Transverse colon (tissue), 4 donors: ENCODE data around the gene PRDM11. TPM values are rescaled to one million over a fixed set of nuclear protein-coding genes. Genes with fewer than 3 reads are reported as not detected.

Source experiments
- DNase-seq: peaks from one replicate; pipeline ENCODE4 v3.0.0-alpha.2; 2019
- H3K27ac ChIP-seq, 4 donors: fragments of 200-600 bp; sonication (generic); 2 replicates each; pipeline ENCODE4 v1.5.1; 2016 to 2018; ENCODE audit warnings: inconsistent platforms in 4 of 4
- H3K27me3 ChIP-seq: fragments of 200-600 bp; sonication (generic); 2 replicates; pipeline ENCODE4 v1.5.1; 2017; ENCODE audit warnings: inconsistent platforms
- H3K36me3 ChIP-seq, 4 donors: fragments of 200-600 bp; sonication (generic); 2 replicates each; pipeline ENCODE4 v1.5.1; 2017 to 2019; ENCODE audit warnings: inconsistent platforms in 4 of 4
- H3K4me1 ChIP-seq, 4 donors: fragments of 200-600 bp; sonication (generic); 2 replicates each; pipeline ENCODE4 v1.5.1; 2017 to 2020; ENCODE audit warnings: inconsistent platforms in 4 of 4
- H3K4me3 ChIP-seq, 4 donors: fragments of 200-600 bp; sonication (generic); 1 replicate in 1 of 4; 2 replicates in 3 of 4; pipeline versions ENCODE4 v1.5.1 to v1.6.1; 2017 to 2019; ENCODE audit warnings: inconsistent platforms in 4 of 4
- H3K9me3 ChIP-seq, 2 donors: fragments of 200-600 bp; sonication (generic); 2 replicates each; pipeline ENCODE4 v1.5.1; 2017 to 2019; ENCODE audit warnings: inconsistent platforms in 2 of 2
- EP300 ChIP-seq: sonication (generic); formaldehyde crosslinking; IDR thresholded peaks from one replicate; pipeline ENCODE4 v1.6.1; 2017; ENCODE audit warnings: antibody characterized with exemption, low read depth
- POLR2A ChIP-seq: fragments of 450-650 bp; IDR thresholded peaks from one replicate; pipeline ENCODE4 v1.6.1; 2016; ENCODE audit warnings: antibody characterized with exemption, mild to moderate bottlenecking, moderate library complexity
- POLR2AphosphoS5 ChIP-seq, 3 donors: sonication (generic); formaldehyde crosslinking; IDR thresholded peaks; one replicate each; pipeline ENCODE4 v1.6.1; 2016; ENCODE audit warnings: antibody characterized with exemption in 3 of 3
- WGBS, 2 donors: methylation state at CpG; one replicate each; pipeline ENCODE4 v1.1.5; 2018; ENCODE audit warnings: low coverage in 1 of 2; 5-methylcytosine and 5-hydroxymethylcytosine counted together
- in situ Hi-C, 4 donors: fragments of 200-750 bp; cut with MboI; loops; one replicate each; pipeline versions ENCODE4 v1.15.0 to v1.15.1; 2017; ENCODE audit warnings: low sequenced_read_pairs in 3 of 4, low pct_ligation_motif_present in 1 of 4, low pct_unique_long_range_greater_than_20kb in 1 of 4
- intact Hi-C: fragments of 100-400 bp; cut with DNase I; formaldehyde crosslinking; loops from one replicate; pipeline ENCODE4 v1.15.1; 2023; ENCODE audit warnings: low total_unique reads
- total RNA-seq, 4 donors: library from RNA; depleted of rRNA; stranded (reverse); fragments of >200 nt; gene quantifications; one replicate each; pipeline ENCODE4 v1.1.0, GENCODE V29; 2016
- TF ChIP-seq, protein P1 (sequence below), 5 experiments: fragments of 200-600 bp in 3 of 5; fragments of 450-650 bp in 2 of 5; sonication (generic) in 3 of 5; IDR thresholded peaks; 1 replicate in 2 of 5; 2 replicates in 3 of 5; pipeline ENCODE4 v1.5.1; 2016 to 2017; ENCODE audit warnings: antibody characterized with exemption in 5 of 5, inconsistent platforms in 3 of 5, mild to moderate bottlenecking in 2 of 5, moderate library complexity in 1 of 5

PRDM11 gene
- total RNA-seq, 4 donors from 2014 or later, result 5.0 to 11.2 (median 7.9) TPM

DNA sequence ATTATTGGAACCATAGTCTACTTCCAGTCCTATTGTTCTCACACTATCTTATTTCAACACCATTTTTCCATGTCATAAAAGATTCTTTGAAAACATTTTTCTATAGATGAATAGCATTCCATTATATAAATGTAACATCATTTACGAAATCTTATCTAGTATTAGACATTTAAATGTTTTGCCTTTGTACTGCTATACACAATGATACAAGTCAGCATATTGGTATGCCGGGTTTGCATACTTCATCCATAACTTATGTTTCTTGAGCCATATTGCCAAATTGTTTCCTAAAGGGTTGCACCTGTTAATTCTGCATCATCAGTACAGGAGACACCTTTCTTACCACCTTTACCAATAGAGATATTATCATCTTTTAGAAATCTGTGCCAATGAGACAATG, 71.6 kb downstream of the PRDM11 start:
- H3K36me3 ChIP-seq, result no peaks in the 10 kb centered on the region

GRCh38 chr11:45218705-45219104, 72.3 kb downstream of the PRDM11 start:
- intact Hi-C loops (no loop called here), in situ Hi-C loops (no loop called here)
- no peak overlapping the region for H3K4me3 ChIP-seq
- H3K27ac ChIP-seq, result no peak overlapping the region
- no peaks in the 10 kb centered on the region for H3K27me3 ChIP-seq
- no peaks in the 10 kb centered on the region for H3K9me3 ChIP-seq
- TF ChIP-seq, protein P1, sequence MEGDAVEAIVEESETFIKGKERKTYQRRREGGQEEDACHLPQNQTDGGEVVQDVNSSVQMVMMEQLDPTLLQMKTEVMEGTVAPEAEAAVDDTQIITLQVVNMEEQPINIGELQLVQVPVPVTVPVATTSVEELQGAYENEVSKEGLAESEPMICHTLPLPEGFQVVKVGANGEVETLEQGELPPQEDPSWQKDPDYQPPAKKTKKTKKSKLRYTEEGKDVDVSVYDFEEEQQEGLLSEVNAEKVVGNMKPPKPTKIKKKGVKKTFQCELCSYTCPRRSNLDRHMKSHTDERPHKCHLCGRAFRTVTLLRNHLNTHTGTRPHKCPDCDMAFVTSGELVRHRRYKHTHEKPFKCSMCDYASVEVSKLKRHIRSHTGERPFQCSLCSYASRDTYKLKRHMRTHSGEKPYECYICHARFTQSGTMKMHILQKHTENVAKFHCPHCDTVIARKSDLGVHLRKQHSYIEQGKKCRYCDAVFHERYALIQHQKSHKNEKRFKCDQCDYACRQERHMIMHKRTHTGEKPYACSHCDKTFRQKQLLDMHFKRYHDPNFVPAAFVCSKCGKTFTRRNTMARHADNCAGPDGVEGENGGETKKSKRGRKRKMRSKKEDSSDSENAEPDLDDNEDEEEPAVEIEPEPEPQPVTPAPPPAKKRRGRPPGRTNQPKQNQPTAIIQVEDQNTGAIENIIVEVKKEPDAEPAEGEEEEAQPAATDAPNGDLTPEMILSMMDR (IDR thresholded peaks at IDR 0.05), result no peak
- TF ChIP-seq POLR2A, result no peak
- no peak for TF ChIP-seq EP300
- TF ChIP-seq POLR2AphosphoS5 (IDR thresholded peaks at IDR 0.05), result no peak
- no peaks in the 10 kb centered on the region for H3K4me1 ChIP-seq
- no peaks in the 10 kb centered on the region for H3K36me3 ChIP-seq
- no peak for DNase-seq
- WGBS, 2 donors, result 98% methylated on average over 4 of the region's 4 CpGs; no CpG with 5 or more reads in 1 of the 2 donors

More for the DNA sequence above, 71.6 kb downstream of the PRDM11 start:
- Histone ChIP-seq H3K27me3 (no peaks in the 10 kb centered on the region), H3K9me3 (no peaks in the 10 kb centered on the region), H3K27ac (no peak overlapping the region), H3K4me1 (no peaks in the 10 kb centered on the region), H3K4me3 (no peak overlapping the region)
- in situ Hi-C loops, result no loop called here
- DNase-seq, result no peak
- no peak for TF ChIP-seq POLR2AphosphoS5 (IDR thresholded peaks at IDR 0.05)
- no peak for TF ChIP-seq POLR2A
- TF ChIP-seq EP300, result no peak
- TF ChIP-seq, protein P1 (IDR thresholded peaks at IDR 0.05), result no peak
- WGBS, 2 donors, result 86 to 92% methylated on average over 2 of the region's 2 CpGs
- intact Hi-C loops, result no loop called here

DNA sequence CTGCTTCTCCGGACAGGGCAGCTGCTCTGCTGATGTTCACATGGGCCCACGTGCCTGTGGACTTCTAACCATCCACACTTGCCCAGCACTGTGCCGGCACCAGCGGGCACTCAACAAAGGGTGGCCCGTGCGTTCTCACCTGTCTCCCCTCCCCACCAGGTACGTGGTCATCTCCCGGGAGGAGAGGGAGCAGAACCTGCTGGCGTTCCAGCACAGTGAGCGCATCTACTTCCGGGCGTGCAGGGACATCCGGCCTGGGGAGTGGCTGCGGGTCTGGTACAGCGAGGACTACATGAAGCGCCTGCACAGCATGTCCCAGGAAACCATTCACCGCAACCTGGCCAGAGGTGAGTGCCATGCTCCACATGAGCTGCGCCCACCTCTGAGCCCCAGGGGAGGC, 73.0 kb downstream of the PRDM11 start:
- DNase-seq, result no peak
- TF ChIP-seq, protein P1 (IDR thresholded peaks at IDR 0.05), result no peak
- TF ChIP-seq POLR2A, result no peak
- TF ChIP-seq POLR2AphosphoS5 (IDR thresholded peaks at IDR 0.05), result no peak
- TF ChIP-seq EP300, result no peak
- no peak overlapping the region for H3K4me3 ChIP-seq
- no peaks in the 10 kb centered on the region for H3K9me3 ChIP-seq
- no peaks in the 10 kb centered on the region for H3K4me1 ChIP-seq
- in situ Hi-C loops, result no loop called here
- intact Hi-C loops, result no loop called here
- H3K36me3 ChIP-seq, result no peaks in the 10 kb centered on the region
- no peaks in the 10 kb centered on the region for H3K27me3 ChIP-seq
- WGBS, 2 donors, result 91 to 100% methylated on average over 1 to 18 of the region's 18 CpGs
- no peak overlapping the region for H3K27ac ChIP-seq

DNA sequence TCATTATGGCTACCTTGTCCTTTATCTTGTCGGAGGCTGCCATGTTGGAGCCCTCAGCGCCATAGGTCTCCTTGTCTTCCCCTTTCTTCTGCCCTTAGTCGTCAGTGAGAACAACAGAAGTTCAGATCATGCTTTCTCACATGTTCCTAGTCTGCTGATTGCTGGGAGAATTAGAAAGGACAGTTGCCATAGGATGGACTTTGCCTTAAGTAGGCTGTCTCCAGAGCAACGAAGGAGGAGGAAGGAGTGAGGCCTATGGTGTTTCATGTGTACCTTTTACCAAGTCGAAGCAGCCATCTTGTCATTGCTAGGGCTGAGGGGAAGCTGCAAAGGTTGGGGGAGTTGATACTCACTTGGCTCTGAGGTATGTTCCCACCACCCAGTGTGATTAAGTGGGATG, 77.1 kb downstream of the PRDM11 start:
- WGBS, 2 donors, result 93 to 97% methylated on average over 3 to 5 of the region's 5 CpGs
- H3K9me3 ChIP-seq, result no peaks in the 10 kb centered on the region
- no peak overlapping the region for H3K4me3 ChIP-seq
- intact Hi-C loops (no loop called here), in situ Hi-C loops (no loop called here)
- peaks cover 0 to 8% (median 0%) of the 10 kb centered on the region in 4 donors for H3K36me3 ChIP-seq
- H3K4me1 ChIP-seq, result no peaks in the 10 kb centered on the region
- TF ChIP-seq POLR2A, result no peak
- TF ChIP-seq, protein P1 (IDR thresholded peaks at IDR 0.05), result no peak
- no peak for TF ChIP-seq POLR2AphosphoS5 (IDR thresholded peaks at IDR 0.05)
- no peak for TF ChIP-seq EP300
- no peak for DNase-seq
- H3K27me3 ChIP-seq, result no peaks in the 10 kb centered on the region
- H3K27ac ChIP-seq, result no peak overlapping the region
